ENCODE results near the gene TMED8.

Gene TMED8

GRCh38 chr14:77316195-77316505 is 60.7 kb downstream of the TMED8 start:
- TF ChIP-seq CTCF (IDR thresholded peaks at IDR 0.05; ENCODE audit: insufficient read depth, low read depth, low read length, missing control alignments), result no peak
- no peak for DNase-seq (ENCODE audit: low read depth)
- H3K4me3 ChIP-seq (ENCODE audit: low read length), result no peak overlapping the region

GRCh38 chr14:77314539-77315457 is 62.1 kb downstream of the TMED8 start:
- TF ChIP-seq CTCF (IDR thresholded peaks at IDR 0.05; ENCODE audit: insufficient read depth, low read depth, low read length, missing control alignments), result no peak

GRCh38 chr14:77314043-77314442 is 62.9 kb downstream of the TMED8 start:
- peak; percentile 98 for DNase-seq (ENCODE audit: low read depth)
- peak; percentile 21 for TF ChIP-seq CTCF (IDR thresholded peaks at IDR 0.05; ENCODE audit: insufficient read depth, low read depth, low read length, missing control alignments)
- H3K4me3 ChIP-seq (ENCODE audit: low read length), result no peak overlapping the region

More at GRCh38 chr14:77314539-77315457, 62.1 kb downstream of the TMED8 start:
- DNase-seq (ENCODE audit: low read depth), result no peak
- H3K4me3 ChIP-seq (ENCODE audit: low read length), result no peak overlapping the region

- DNase-seq (ENCODE audit: low read depth), result no peak
- TF ChIP-seq CTCF (IDR thresholded peaks at IDR 0.05; ENCODE audit: insufficient read depth, low read depth, low read length, missing control alignments), result no peak
- no peak overlapping the region for H3K4me3 ChIP-seq (ENCODE audit: low read length)
These were observed 63.5 kb downstream of the TMED8 start for GRCh38 chr14:77313371-77313770.

- peak; percentile 82 for DNase-seq (ENCODE audit: low read depth)
- no peak for TF ChIP-seq CTCF (IDR thresholded peaks at IDR 0.05; ENCODE audit: insufficient read depth, low read depth, low read length, missing control alignments)
These were observed 65.7 kb downstream of the TMED8 start for GRCh38 chr14:77311217-77311616.

GRCh38 chr14:77310026-77310425 is 66.9 kb downstream of the TMED8 start:
- DNase-seq (ENCODE audit: low read depth), result no peak
- TF ChIP-seq CTCF (IDR thresholded peaks at IDR 0.05; ENCODE audit: insufficient read depth, low read depth, low read length, missing control alignments), result no peak
- H3K4me3 ChIP-seq (ENCODE audit: low read length), result no peak overlapping the region

More at GRCh38 chr14:77311217-77311616, 65.7 kb downstream of the TMED8 start:
- H3K4me3 ChIP-seq (ENCODE audit: low read length), result no peak overlapping the region

- TF ChIP-seq CTCF (IDR thresholded peaks at IDR 0.05; ENCODE audit: insufficient read depth, low read depth, low read length, missing control alignments), result no peak
- H3K4me3 ChIP-seq (ENCODE audit: low read length), result no peak overlapping the region
- DNase-seq (ENCODE audit: low read depth), result no peak
These were observed 67.8 kb downstream of the TMED8 start for GRCh38 chr14:77309131-77309530.
